ENCODE measurements around the gene BCL3.

DNA sequence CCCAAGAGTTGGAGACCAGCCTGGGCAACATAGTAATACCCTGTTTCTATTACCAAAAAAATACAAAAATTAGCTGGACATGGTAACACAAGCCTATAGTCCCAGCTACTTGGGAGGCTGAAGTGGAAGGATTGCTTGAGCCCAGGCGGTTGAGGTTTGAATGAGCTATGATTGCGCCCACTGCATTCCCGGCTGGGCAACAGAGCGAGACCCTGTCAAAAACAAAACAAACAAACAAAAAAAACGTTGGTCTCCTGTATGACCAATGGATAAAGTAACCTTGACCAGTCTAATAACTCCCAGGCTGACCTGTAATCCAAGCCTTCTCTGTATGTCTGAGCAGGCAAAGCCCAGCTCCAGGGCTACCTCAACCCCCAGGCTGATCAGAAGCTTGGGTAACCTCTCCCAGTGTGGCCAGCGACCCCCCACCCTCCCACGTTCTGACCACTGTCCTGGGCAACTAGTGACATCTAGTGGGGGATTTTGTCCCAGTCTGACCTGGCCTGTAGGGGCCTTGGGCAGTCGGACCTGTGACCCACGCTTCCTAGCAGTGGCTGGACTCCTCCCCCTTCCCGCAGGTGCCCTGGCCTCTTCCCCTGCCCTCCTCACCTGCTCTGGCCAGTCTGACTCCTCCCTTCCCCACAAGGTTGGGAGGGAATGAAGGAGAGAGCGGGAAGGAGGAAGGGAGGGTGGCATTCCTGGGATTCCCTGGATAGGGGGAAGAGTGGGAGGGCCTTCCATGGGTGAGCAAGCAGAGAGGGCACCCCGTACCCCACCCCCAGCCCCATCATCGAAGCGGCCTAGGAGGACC lies 59.3 kb downstream of the BCL3 start:
- TF ChIP-seq, protein P1, sequence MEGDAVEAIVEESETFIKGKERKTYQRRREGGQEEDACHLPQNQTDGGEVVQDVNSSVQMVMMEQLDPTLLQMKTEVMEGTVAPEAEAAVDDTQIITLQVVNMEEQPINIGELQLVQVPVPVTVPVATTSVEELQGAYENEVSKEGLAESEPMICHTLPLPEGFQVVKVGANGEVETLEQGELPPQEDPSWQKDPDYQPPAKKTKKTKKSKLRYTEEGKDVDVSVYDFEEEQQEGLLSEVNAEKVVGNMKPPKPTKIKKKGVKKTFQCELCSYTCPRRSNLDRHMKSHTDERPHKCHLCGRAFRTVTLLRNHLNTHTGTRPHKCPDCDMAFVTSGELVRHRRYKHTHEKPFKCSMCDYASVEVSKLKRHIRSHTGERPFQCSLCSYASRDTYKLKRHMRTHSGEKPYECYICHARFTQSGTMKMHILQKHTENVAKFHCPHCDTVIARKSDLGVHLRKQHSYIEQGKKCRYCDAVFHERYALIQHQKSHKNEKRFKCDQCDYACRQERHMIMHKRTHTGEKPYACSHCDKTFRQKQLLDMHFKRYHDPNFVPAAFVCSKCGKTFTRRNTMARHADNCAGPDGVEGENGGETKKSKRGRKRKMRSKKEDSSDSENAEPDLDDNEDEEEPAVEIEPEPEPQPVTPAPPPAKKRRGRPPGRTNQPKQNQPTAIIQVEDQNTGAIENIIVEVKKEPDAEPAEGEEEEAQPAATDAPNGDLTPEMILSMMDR (IDR thresholded peaks at IDR 0.05) = peak in 1 of 5 experiments; percentile 18
- TF ChIP-seq POLR2A (IDR thresholded peaks at IDR 0.05) = no peak

All from transverse colon (tissue), 3 donors.